Body of pancreas (tissue), 4 donors: ENCODE results near the gene CPNE2. TPM values are rescaled to one million over a fixed set of nuclear protein-coding genes. Genes with fewer than 3 reads are reported as not detected.
"Not testable (repeated sequence)": the region's sequence is repeated elsewhere in the genome, so short reads cannot be mapped to it uniquely, and the experiment has no call there.

Experiments used
- ATAC-seq: fragments of 150-250 bp; one replicate; pipeline ENCODE4 v1.9.1; 2016
- DNase-seq, 4 donors: peaks; one replicate each; pipeline ENCODE4 v3.0.0-alpha.2; 2019
- H3K27ac ChIP-seq, 4 donors: fragments of 200-600 bp; sonication (generic); 1 replicate in 3 of 4; 2 replicates in 1 of 4; pipeline versions ENCODE4 v1.5.1 to v1.6.1; 2016 to 2019; ENCODE audit warnings: mild to moderate bottlenecking in 1 of 4, mixed read lengths in 1 of 4, moderate library complexity in 1 of 4
- H3K27me3 ChIP-seq, 2 donors: fragments of 200-600 bp; sonication (generic); one replicate each; pipeline ENCODE4 v1.6.0; 2016; ENCODE audit warnings: mild to moderate bottlenecking in 1 of 2
- H3K36me3 ChIP-seq, 2 donors: fragments of 200-600 bp; sonication (generic); replicated peaks in 1 of 2; 2 replicates each; pipeline ENCODE4 v1.5.1; 2016; ENCODE audit warnings: low read depth in 2 of 2; ENCODE audit not compliant: insufficient read depth in 1 of 2
- H3K4me1 ChIP-seq: fragments of 200-600 bp; sonication (generic); one replicate; pipeline ENCODE4 v1.6.0; 2016
- H3K4me3 ChIP-seq, 2 donors: fragments of 200-600 bp; sonication (generic); 1 replicate in 1 of 2; 2 replicates in 1 of 2; pipeline ENCODE4 v1.5.1; 2016 to 2019
- H3K9me3 ChIP-seq, 3 donors: fragments of 200-600 bp; sonication (generic); 1 replicate in 2 of 3; 2 replicates in 1 of 3; pipeline ENCODE4 v1.5.1; 2016
- CTCF ChIP-seq, 7 experiments: fragments of 450-650 bp in 4 of 7; fragments of 200-600 bp in 3 of 7; sonication (generic) in 3 of 7; IDR thresholded peaks; one replicate each; pipeline ENCODE4 v1.5.1; 2016 to 2019; ENCODE audit warnings: antibody characterized with exemption in 7 of 7
- POLR2A ChIP-seq, 3 donors: fragments of 450-650 bp; IDR thresholded peaks; one replicate each; pipeline ENCODE4 v1.6.1; 2016; ENCODE audit warnings: antibody characterized with exemption in 3 of 3, mild to moderate bottlenecking in 2 of 3
- WGBS, 2 donors: methylation state at CpG; one replicate each; pipeline ENCODE4 v1.1.5; 2017; 5-methylcytosine and 5-hydroxymethylcytosine counted together
- intact Hi-C: fragments of 100-400 bp; cut with DNase I; formaldehyde crosslinking; loops from one replicate; pipeline ENCODE4 v1.15.1; 2023
- total RNA-seq, 2 donors: library from RNA; depleted of rRNA; stranded (reverse); fragments of >200 nt; gene quantifications; one replicate each; pipeline ENCODE4 v1.1.0, GENCODE V29; 2016

Gene CPNE2
- total RNA-seq, 2 donors from 2014 or later = 8.8 to 16.5 TPM

- no peak for DNase-seq
- 69 to 87% methylated on average over 2 to 3 of the region's 3 CpGs for WGBS, 2 donors
- H3K27ac ChIP-seq = no peak overlapping the region
- ATAC-seq = no peak
- no peaks in the 10 kb centered on the region for H3K9me3 ChIP-seq
- no peak overlapping the region for H3K4me3 ChIP-seq
- H3K36me3 ChIP-seq = no peaks in the 10 kb centered on the region
- intact Hi-C loops = no loop called here
- TF ChIP-seq POLR2A (IDR thresholded peaks at IDR 0.05) = no peak
- no peak for TF ChIP-seq CTCF (IDR thresholded peaks at IDR 0.05)
- no peaks in the 10 kb centered on the region for H3K27me3 ChIP-seq
- H3K4me1 ChIP-seq = no peaks in the 10 kb centered on the region
Observed at GRCh38 chr16:57067347-57067746, 25.0 kb upstream of the CPNE2 start.

GRCh38 chr16:57069053-57069452 is 23.3 kb upstream of the CPNE2 start:
- no peak overlapping the region for H3K27ac ChIP-seq
- no peak for ATAC-seq
- TF ChIP-seq CTCF (IDR thresholded peaks at IDR 0.05) = no peak
- TF ChIP-seq POLR2A (IDR thresholded peaks at IDR 0.05) = no peak
- WGBS, 2 donors = 77 to 91% methylated on average over 7 of the region's 7 CpGs
- H3K9me3 ChIP-seq = no peaks in the 10 kb centered on the region
- no peaks in the 10 kb centered on the region for H3K4me1 ChIP-seq
- H3K36me3 ChIP-seq = no peaks in the 10 kb centered on the region
- no peak for DNase-seq
- intact Hi-C loops = no loop called here
- H3K4me3 ChIP-seq = no peak overlapping the region
- H3K27me3 ChIP-seq = no peaks in the 10 kb centered on the region

- H3K27ac ChIP-seq = no peak overlapping the region
- no peaks in the 10 kb centered on the region for H3K36me3 ChIP-seq
- TF ChIP-seq CTCF (IDR thresholded peaks at IDR 0.05) (no peak), POLR2A (IDR thresholded peaks at IDR 0.05) (no peak)
- ATAC-seq = no peak
- DNase-seq = no peak
- 77 to 79% methylated on average over 8 of the region's 8 CpGs for WGBS, 2 donors
- H3K27me3 ChIP-seq = no peaks in the 10 kb centered on the region
- intact Hi-C loops = no loop called here
- H3K9me3 ChIP-seq = no peaks in the 10 kb centered on the region
- no peaks in the 10 kb centered on the region for H3K4me1 ChIP-seq
- no peak overlapping the region for H3K4me3 ChIP-seq
Observed at GRCh38 chr16:57069635-57070370, 22.6 kb upstream of the CPNE2 start.

GRCh38 chr16:57070424-57070823 is 22.0 kb upstream of the CPNE2 start:
- H3K27ac ChIP-seq = no peak overlapping the region
- no peaks in the 10 kb centered on the region for H3K27me3 ChIP-seq
- TF ChIP-seq POLR2A (IDR thresholded peaks at IDR 0.05) (no peak), CTCF (IDR thresholded peaks at IDR 0.05) (no peak)
- intact Hi-C loops = no loop called here
- no peaks in the 10 kb centered on the region for H3K4me1 ChIP-seq
- WGBS, 2 donors = 87 to 92% methylated on average over 2 of the region's 2 CpGs
- no peak for ATAC-seq
- no peak overlapping the region for H3K4me3 ChIP-seq
- no peaks in the 10 kb centered on the region for H3K9me3 ChIP-seq
- H3K36me3 ChIP-seq = no peaks in the 10 kb centered on the region
- DNase-seq = no peak

- H3K4me1 ChIP-seq, ATAC-seq, intact Hi-C loops, H3K27ac ChIP-seq, H3K4me3 ChIP-seq, DNase-seq, H3K9me3 ChIP-seq, H3K27me3 ChIP-seq, H3K36me3 ChIP-seq: not testable (repeated sequence)
- WGBS, 2 donors = 63 to 82% methylated on average over 4 of the region's 4 CpGs
Observed at GRCh38 chr16:57071081-57071732, 21.2 kb upstream of the CPNE2 start.
